Mucosa of rectum (tissue), 2 donors: Measurements from ENCODE around the gene DGKD.

ENCODE experiments used
- H3K27ac ChIP-seq, 2 donors: one replicate each; pipeline ENCODE4 v1.7.0; 2013; ENCODE audit warnings: inconsistent platforms in 2 of 2, low read depth in 2 of 2, low read length in 2 of 2
- H3K27me3 ChIP-seq, 2 donors: one replicate each; pipeline ENCODE4 v1.7.0; 2013; ENCODE audit warnings: low read length in 2 of 2; ENCODE audit not compliant: control insufficient read depth in 2 of 2, insufficient read depth in 2 of 2
- H3K36me3 ChIP-seq, 2 donors: one replicate each; pipeline ENCODE4 v1.7.0; 2013; ENCODE audit warnings: low read length in 2 of 2; ENCODE audit not compliant: control insufficient read depth in 2 of 2, insufficient read depth in 2 of 2
- H3K4me1 ChIP-seq, 2 donors: one replicate each; pipeline ENCODE4 v1.7.0; 2013; ENCODE audit warnings: low read length in 2 of 2, mild to moderate bottlenecking in 1 of 2; ENCODE audit not compliant: control insufficient read depth in 2 of 2, insufficient read depth in 2 of 2
- H3K4me3 ChIP-seq, 2 donors: one replicate each; pipeline ENCODE4 v1.7.0; 2013; ENCODE audit warnings: low read length in 2 of 2
- H3K9ac ChIP-seq, 2 donors: one replicate each; pipeline ENCODE4 v1.7.0; 2013; ENCODE audit warnings: low read length in 2 of 2, low read depth in 1 of 2, mild to moderate bottlenecking in 1 of 2
- H3K9me3 ChIP-seq, 2 donors: one replicate each; pipeline ENCODE4 v1.7.0; 2013; ENCODE audit warnings: low read length in 2 of 2; ENCODE audit not compliant: control insufficient read depth in 2 of 2
- donor health status: healthy.
- donor health status: Normal muscosa, but diverticular disease.

DGKD gene

DNA sequence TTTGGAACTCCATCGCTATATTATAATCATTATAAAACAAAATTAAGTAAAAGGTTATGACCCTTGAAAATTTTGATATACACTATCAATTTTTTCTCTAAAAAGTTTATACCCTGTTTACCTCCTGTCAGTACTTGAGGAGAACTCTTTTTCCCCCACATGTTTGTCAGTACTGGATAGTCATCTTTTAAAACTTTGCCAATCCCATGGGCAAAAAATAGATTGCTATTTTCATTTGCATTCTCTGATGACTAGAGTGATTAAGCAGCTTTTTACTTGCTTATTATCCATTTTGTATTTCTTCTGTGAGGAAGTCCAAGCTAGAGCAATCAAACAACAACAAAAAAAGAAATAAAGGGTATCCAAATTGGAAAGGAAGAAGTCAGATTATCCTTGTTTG, 76.4 kb downstream of the DGKD start:
- Histone ChIP-seq H3K36me3 (peaks cover 14 to 22% of the 10 kb centered on the region in 2 donors), H3K27ac (peak overlapping the region in 1 of 2 donors; percentile 12), H3K9ac (no peak overlapping the region), H3K4me1 (peaks cover 0 to 16% of the 10 kb centered on the region in 2 donors), H3K9me3 (no peaks in the 10 kb centered on the region), H3K27me3 (no peaks in the 10 kb centered on the region), H3K4me3 (no peak overlapping the region)

DNA sequence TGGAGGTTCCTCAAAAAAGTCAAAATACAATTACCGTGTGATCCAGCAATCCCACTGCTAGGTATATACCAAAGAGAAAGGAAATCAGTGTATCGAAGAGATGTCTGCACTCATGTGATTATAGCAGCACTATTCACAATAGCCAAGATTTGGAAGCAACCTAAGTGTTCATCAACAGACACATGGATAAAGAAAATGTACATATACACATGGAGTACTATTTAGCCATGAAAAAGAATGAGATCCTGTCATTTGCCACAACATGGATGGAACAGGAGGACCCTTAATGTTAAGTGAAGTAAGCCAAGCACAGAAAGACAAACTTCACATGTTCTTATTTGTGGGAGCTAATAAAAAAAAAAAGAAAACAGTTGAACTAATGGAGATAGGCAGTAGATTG, 78.7 kb downstream of the DGKD start:
- H3K4me1 ChIP-seq = peaks cover 0 to 14% of the 10 kb centered on the region in 2 donors
- H3K36me3 ChIP-seq = peaks cover 33 to 41% of the 10 kb centered on the region in 2 donors

DNA sequence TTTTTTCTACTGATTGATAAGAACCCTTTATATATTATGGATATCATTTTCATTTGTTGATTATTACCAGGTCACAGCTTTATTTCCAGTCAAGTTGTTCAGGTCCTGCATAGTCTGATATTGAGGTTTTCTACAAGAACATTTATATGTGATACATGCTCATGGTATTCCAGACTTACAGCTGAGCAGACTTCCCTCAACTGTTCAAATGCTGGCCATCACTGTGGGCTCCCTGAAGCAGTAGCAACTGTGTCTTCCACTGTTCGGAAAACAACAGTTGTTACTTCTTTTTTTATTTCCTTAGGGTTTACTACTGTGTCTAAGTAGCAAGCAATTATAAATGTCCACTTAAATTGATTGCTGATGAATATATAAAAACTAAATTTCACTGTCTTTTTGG, 79.5 kb downstream of the DGKD start:
- Histone ChIP-seq H3K9me3 (no peaks in the 10 kb centered on the region), H3K27me3 (no peaks in the 10 kb centered on the region), H3K27ac (no peak overlapping the region), H3K36me3 (peaks cover 40 to 44% of the 10 kb centered on the region in 2 donors), H3K9ac (no peak overlapping the region), H3K4me3 (no peak overlapping the region), H3K4me1 (peaks cover 0 to 13% of the 10 kb centered on the region in 2 donors)

More for the DNA sequence above, 78.7 kb downstream of the DGKD start:
- H3K4me3 ChIP-seq = no peak overlapping the region
- no peaks in the 10 kb centered on the region for H3K27me3 ChIP-seq
- H3K9ac ChIP-seq = no peak overlapping the region
- no peak overlapping the region for H3K27ac ChIP-seq
- H3K9me3 ChIP-seq = no peaks in the 10 kb centered on the region

DNA sequence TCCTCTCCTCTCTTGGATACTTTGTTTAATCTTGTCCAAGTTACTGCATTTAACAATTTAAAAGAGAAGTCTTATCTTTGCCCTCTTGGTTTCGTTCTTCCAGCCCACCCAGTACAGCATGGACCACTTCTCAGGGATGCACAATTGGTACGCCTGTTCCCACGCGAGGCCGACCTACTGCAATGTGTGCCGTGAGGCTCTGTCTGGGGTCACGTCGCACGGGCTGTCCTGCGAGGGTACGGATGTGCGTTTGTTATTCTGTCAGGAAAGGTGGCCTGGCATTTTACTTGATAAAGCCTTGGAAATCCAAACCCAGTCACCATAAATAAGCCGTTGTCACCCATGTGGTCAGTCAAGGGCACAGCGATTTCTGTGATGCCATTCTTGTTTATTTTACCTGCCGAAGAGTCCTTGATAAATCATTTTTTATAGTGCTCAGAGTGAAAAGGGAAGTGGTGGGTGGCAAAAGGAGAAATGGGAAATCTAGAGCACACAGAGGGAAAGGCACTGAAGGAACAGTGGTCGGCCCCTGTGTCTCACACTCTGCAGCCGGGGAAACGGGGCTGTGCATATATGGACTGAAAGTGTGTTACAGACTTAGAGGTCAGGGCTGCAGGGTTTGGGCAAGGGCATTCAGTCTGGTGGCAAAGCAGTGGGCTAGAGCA, 80.5 kb downstream of the DGKD start:
- peaks cover 0 to 5% of the 10 kb centered on the region in 2 donors for H3K4me1 ChIP-seq

DNA sequence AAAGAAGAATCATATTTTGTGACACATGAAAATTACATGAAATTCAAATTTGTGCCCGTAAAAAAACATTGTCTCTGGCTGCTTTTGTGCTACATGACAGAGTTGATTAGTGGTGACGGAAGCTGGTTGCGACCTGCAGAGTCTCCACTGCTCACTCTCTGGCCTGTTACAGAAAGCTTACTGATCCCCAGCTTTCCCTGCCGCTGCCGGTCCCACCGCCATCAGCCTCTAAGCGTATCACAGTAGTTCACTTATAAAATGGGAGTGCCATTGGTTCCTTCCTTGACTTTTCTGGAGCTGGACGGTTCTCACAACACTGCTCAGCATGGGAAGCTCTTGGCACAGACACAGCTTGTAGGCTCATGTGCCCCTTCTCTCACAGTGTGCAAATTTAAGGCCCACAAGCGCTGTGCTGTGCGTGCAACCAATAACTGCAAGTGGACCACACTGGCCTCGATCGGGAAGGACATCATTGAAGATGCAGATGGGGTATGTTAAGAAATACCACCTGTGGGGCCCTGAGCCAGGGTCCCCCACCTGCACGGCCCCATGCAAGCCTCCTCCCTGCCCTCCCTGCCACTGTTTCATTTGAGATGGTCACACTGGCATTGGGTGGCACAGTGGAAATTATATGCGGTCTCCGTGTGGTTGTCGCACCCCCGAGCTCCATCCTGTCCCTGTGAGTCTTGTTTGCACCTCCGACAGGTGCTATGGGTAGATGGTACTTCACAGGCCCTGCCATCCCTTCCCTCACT, 81.3 kb downstream of the DGKD start:
- H3K36me3 ChIP-seq = peaks cover 56 to 61% of the 10 kb centered on the region in 2 donors
- H3K4me1 ChIP-seq = peaks cover 0 to 4% of the 10 kb centered on the region in 2 donors
- H3K27ac ChIP-seq = no peak overlapping the region
- H3K9me3 ChIP-seq = no peaks in the 10 kb centered on the region
- H3K27me3 ChIP-seq = no peaks in the 10 kb centered on the region
- no peak overlapping the region for H3K4me3 ChIP-seq
- H3K9ac ChIP-seq = no peak overlapping the region

More for the DNA sequence above, 80.5 kb downstream of the DGKD start:
- H3K27me3 ChIP-seq = no peaks in the 10 kb centered on the region
- no peak overlapping the region for H3K27ac ChIP-seq
- H3K4me3 ChIP-seq = no peak overlapping the region
- peaks cover 50 to 54% of the 10 kb centered on the region in 2 donors for H3K36me3 ChIP-seq
- no peak overlapping the region for H3K9ac ChIP-seq
- H3K9me3 ChIP-seq = no peaks in the 10 kb centered on the region

DNA sequence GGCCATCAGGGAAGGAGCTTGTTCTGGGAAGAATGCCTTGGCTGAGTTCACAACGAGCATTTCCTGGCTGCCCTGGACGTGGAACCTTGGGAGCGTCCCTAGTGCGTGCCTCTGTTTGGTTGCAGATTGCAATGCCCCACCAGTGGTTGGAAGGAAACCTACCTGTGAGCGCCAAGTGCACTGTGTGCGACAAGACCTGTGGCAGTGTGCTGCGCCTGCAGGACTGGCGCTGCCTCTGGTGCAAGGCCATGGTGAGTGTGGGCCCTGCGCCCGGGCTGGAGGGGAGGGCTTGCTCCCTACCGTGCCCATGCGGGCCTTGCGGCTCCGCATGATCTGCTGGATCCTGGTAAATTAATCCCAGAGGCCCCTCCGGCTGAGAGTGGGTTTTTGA, 81.9 kb downstream of the DGKD start:
- H3K9ac ChIP-seq = no peak overlapping the region
- peaks cover 0 to 3% of the 10 kb centered on the region in 2 donors for H3K4me1 ChIP-seq
- H3K27me3 ChIP-seq = no peaks in the 10 kb centered on the region
- no peak overlapping the region for H3K4me3 ChIP-seq
- no peaks in the 10 kb centered on the region for H3K9me3 ChIP-seq
- no peak overlapping the region for H3K27ac ChIP-seq
- peaks cover 56 to 65% of the 10 kb centered on the region in 2 donors for H3K36me3 ChIP-seq

DNA sequence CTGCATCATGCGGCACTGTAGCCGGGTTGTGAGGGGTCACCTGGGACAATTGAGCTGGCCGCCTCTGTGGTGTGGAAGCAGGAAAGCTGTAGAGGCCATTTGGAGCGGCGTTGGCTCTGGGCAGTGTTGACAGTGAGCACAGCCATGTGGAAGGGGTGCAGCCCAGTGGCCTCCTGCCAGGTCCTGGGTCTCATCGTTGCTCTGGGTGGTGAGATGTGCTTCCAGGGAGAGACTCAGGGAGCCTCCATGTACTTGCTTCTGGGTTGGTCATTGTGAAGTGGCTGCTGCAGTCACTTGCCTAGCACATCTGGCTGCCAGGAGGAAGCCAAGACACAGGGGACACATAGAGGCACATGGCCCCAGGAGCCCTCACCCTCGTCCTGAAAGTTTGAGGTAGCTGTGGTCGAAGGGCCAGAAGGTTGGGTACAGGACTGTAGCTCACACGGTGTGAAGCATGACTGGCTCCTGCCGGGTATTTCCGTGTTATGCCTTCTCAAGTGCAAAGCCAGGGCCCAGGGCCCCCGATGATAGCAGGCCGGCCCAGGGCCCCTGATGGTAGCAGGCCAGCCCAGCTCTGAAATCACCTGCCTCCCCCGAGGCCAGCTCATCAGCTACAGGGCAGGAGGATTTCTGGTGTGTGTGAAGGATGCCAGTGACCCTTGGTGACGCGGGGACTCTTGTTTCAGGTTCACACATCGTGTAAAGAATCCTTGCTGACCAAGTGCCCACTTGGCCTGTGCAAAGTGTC, 82.6 kb downstream of the DGKD start:
- Histone ChIP-seq H3K27ac (no peak overlapping the region), H3K27me3 (no peaks in the 10 kb centered on the region), H3K4me3 (no peak overlapping the region), H3K9ac (no peak overlapping the region), H3K9me3 (no peaks in the 10 kb centered on the region), H3K36me3 (peaks cover 59 to 72% of the 10 kb centered on the region in 2 donors), H3K4me1 (peaks cover 0 to 3% of the 10 kb centered on the region in 2 donors)

DNA sequence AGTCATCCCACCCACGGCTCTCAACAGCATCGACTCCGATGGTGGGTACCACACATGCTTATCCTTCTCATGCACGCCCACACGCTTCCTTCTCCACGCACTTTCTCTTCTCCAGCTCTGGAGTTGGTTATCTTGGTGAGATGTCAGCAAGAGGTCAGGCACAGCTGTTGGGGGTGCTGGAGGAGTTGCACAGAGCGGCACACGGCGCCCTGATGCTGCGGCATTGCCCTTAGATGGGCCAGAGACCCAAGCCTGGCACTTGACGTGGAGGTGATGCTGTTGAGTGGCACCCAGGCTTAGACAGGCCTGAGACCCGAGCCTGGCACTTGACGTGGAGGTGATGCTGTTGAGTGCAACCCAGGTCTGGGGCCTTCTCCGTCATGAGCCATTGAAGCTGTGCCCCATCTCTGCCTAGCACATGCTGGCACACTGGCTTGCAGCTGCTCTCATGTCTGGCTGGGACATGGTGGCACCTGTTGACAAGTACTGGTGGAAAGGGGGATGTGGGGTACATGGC, 83.2 kb downstream of the DGKD start:
- H3K27me3 ChIP-seq = no peaks in the 10 kb centered on the region
- no peak overlapping the region for H3K4me3 ChIP-seq
- no peak overlapping the region for H3K9ac ChIP-seq
- H3K4me1 ChIP-seq = peaks cover 0 to 3% of the 10 kb centered on the region in 2 donors
- H3K9me3 ChIP-seq = no peaks in the 10 kb centered on the region
- no peak overlapping the region for H3K27ac ChIP-seq
- peaks cover 60 to 78% of the 10 kb centered on the region in 2 donors for H3K36me3 ChIP-seq

DNA sequence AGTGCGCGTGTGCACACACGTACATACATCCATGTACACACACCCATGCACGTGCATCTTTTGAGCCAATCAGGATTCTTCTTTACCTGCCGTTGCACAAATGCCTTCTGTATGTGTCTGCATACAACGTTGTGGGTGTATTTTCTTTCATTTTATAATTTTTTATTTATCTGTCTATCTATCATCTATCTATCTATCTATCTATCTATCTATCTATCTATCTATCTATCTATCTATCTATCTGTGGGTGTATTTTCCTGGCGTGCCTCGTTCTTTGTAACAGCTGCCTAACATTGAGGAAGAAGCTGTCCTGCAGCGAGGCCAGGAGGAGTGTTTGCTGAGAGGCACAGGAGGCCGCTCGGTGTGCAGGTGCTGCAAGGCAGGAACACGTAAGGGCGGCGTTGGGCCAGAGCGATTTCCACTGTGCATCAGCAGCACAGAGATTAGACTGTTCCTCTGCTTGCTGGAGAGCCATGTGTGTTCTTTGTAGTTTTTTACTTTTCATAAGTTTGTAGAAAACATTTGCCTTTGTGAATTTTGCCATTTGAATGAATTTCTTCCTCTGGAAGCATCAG, 84.4 kb downstream of the DGKD start:
- Histone ChIP-seq H3K4me3 (no peak overlapping the region), H3K36me3 (peaks cover 61 to 84% of the 10 kb centered on the region in 2 donors), H3K9ac (no peak overlapping the region), H3K4me1 (peaks cover 3 to 5% of the 10 kb centered on the region in 2 donors), H3K27ac (no peak overlapping the region), H3K27me3 (no peaks in the 10 kb centered on the region), H3K9me3 (no peaks in the 10 kb centered on the region)
